ENCODE results near the gene CROCC.
A peak's percentile ranks its signal among the peaks of the same experiment; 100 is the strongest.

CROCC gene

DNA sequence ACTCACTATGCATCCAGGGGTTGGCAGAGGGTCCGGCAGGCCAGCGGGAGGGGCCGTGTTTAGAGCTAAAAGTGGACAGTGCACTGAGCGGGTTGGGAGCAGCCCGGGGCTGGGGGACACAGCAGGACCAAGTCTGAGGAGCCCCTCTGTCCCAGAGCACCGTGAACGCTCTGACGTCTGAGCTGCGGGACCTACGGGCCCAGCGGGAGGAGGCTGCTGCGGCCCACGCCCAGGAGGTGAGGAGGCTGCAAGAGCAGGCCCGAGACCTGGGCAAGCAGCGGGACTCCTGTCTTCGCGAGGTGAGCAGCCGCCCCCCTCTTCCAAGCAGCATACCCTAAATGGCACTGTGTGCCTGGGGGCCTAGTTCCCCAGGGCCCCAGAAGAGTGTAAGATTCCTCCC lies 32.8 kb downstream of the CROCC start:
- H3K36me3 Mint-ChIP-seq (ENCODE audit: low read depth) = no peaks in the 10 kb centered on the region

GRCh38 chr1:16955186-16955585 lies 33.5 kb downstream of the CROCC start:
- Mint-ChIP-seq H3K4me3 (no peak overlapping the region), H3K36me3 (ENCODE audit: low read depth) (no peaks in the 10 kb centered on the region), H3K4me1 (peaks cover 1% of the 10 kb centered on the region), H3K27ac (no peak overlapping the region), H3K9me3 (no peaks in the 10 kb centered on the region), H3K27me3 (ENCODE audit: low read depth) (no peaks in the 10 kb centered on the region)
- TF ChIP-seq CTCF (IDR thresholded peaks at IDR 0.05; ENCODE audit: unreplicated experiment in 3 of 3) = no peak

More for the DNA sequence above, 32.8 kb downstream of the CROCC start:
- Mint-ChIP-seq H3K4me1 (no peaks in the 10 kb centered on the region), H3K27me3 (ENCODE audit: low read depth) (no peaks in the 10 kb centered on the region), H3K27ac (no peak overlapping the region), H3K9me3 (no peaks in the 10 kb centered on the region), H3K4me3 (no peak overlapping the region)
- TF ChIP-seq CTCF (IDR thresholded peaks at IDR 0.05; ENCODE audit: unreplicated experiment in 3 of 3) = no peak

DNA sequence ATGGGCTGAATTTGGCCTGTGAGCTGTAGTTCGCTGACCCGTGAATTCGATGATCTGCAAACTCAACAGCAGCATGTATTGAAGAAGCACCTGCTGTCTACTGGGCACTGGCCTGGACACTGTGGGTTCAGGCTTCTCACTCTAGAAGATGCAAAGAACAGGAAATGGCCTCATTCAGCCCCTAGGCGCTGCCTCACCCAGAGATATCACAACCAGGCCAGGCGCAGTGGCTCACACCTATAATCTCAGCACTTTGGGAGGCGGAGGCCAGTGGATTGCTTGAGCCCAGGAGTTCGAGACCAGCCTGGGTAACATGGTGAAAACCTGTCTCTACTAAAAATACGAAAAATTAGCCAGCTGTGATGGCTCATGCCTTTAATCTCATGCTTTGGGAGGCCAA lies 35.0 kb downstream of the CROCC start:
- H3K4me3 Mint-ChIP-seq = no peak overlapping the region
- TF ChIP-seq CTCF (IDR thresholded peaks at IDR 0.05; ENCODE audit: unreplicated experiment in 3 of 3) = no peak
- no peak overlapping the region for H3K27ac Mint-ChIP-seq
- no peaks in the 10 kb centered on the region for H3K27me3 Mint-ChIP-seq (ENCODE audit: low read depth)
- no peaks in the 10 kb centered on the region for H3K36me3 Mint-ChIP-seq (ENCODE audit: low read depth)
- H3K9me3 Mint-ChIP-seq = no peaks in the 10 kb centered on the region
- peaks cover 9% of the 10 kb centered on the region for H3K4me1 Mint-ChIP-seq

DNA sequence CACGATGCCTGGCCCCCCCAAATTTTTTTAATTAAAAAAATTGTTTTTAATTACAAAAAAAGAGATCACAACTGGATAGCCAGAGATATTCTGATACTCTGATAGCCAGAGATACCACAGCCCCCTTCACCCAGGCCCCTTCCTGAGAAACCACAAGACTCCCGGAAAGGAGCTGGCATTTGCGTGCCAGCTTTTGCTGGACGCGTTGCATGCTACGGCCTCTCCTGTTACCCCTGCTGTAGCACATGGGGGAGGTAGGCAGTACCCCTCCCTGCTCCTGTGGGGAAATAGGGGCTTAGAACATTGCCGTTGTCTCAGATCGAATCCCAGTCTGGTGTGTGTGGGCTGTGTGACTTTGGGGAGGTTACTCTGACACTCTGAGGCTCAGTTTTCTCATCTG lies 36.0 kb downstream of the CROCC start:
- Mint-ChIP-seq H3K27me3 (ENCODE audit: low read depth) (no peaks in the 10 kb centered on the region), H3K9me3 (no peaks in the 10 kb centered on the region), H3K36me3 (ENCODE audit: low read depth) (no peaks in the 10 kb centered on the region), H3K4me1 (peaks cover 11% of the 10 kb centered on the region), H3K27ac (no peak overlapping the region), H3K4me3 (no peak overlapping the region)
- TF ChIP-seq CTCF (IDR thresholded peaks at IDR 0.05; ENCODE audit: unreplicated experiment in 3 of 3) = no peak

DNA sequence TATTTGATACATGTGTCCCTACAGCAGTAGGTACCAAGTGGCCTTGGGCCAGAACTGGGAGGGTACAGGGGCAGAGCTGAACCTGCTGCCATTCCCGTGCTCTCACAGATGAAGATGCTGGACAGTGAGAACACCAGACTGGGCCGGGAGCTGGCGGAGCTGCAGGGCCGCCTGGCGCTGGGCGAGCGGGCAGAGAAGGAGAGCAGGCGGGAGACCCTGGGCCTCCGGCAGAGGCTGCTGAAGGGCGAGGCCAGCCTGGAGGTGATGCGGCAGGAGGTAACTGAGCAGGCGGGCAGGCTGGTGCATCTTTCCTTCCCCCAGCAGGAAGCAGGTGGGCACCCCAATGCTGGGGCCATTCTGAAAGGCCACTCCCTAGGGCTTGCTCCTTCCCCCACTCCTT lies 36.7 kb downstream of the CROCC start:
- TF ChIP-seq CTCF (IDR thresholded peaks at IDR 0.05; ENCODE audit: unreplicated experiment in 3 of 3) = no peak
- peaks cover 11% of the 10 kb centered on the region for H3K4me1 Mint-ChIP-seq
- peaks cover 3% of the 10 kb centered on the region for H3K36me3 Mint-ChIP-seq (ENCODE audit: low read depth)
- no peaks in the 10 kb centered on the region for H3K9me3 Mint-ChIP-seq
- no peak overlapping the region for H3K27ac Mint-ChIP-seq
- no peaks in the 10 kb centered on the region for H3K27me3 Mint-ChIP-seq (ENCODE audit: low read depth)
- H3K4me3 Mint-ChIP-seq = peak overlapping the region in 1 of 3 experiments; percentile 29

DNA sequence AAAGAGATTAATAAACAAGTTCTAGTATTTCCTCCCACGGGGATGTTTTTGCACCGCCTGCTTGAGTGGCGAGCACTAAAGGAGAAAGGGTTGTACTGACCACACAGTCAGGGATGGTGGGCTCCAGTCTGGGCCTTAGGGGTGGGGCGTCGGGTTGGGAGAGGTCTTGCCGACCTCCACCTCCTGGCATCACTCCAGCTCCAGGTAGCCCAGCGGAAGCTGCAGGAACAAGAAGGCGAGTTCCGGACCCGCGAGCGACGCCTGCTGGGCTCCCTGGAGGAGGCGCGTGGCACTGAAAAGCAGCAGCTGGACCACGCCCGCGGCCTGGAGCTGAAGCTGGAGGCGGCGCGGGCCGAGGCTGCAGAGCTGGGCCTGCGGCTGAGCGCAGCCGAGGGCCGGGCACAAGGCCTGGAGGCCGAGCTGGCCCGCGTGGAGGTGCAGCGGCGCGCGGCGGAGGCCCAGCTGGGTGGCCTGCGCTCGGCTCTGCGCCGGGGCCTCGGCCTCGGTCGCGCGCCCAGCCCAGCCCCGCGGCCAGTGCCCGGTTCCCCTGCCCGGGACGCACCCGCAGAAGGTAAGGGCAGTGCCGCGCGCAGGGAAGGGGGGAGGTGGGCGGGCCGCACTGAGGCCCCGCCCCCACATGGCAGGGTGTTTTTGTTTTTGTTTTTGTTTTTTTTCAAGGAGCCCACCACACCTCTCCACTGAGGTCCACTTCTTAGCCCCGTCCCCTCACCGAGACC lies 39.0 kb downstream of the CROCC start:
- peak; percentile 66 to 79 (median 69) for TF ChIP-seq CTCF (IDR thresholded peaks at IDR 0.05; ENCODE audit: unreplicated experiment in 3 of 3)
- Mint-ChIP-seq H3K4me1 (peaks cover 21% of the 10 kb centered on the region), H3K27ac (peak overlapping the region; percentile 81 to 97 (median 90)), H3K4me3 (peak overlapping the region; percentile 78 to 86 (median 86)), H3K9me3 (no peaks in the 10 kb centered on the region), H3K36me3 (ENCODE audit: low read depth) (peaks cover 11% of the 10 kb centered on the region), H3K27me3 (ENCODE audit: low read depth) (no peaks in the 10 kb centered on the region)

Measured in nephron (organoid).